GM12892 (cell line): Measurements from ENCODE around the gene SFXN5.

ENCODE experiments used
- POLR2A ChIP-seq: IDR thresholded peaks from 2 replicates; pipeline ENCODE4 v1.6.1; 2011; ENCODE audit warnings: low read depth, low read length, control low read depth
- POLR2AphosphoS5 ChIP-seq: IDR thresholded peaks from 2 replicates; pipeline ENCODE4 v1.6.1; 2011; ENCODE audit warnings: low read depth, low read length, control low read depth
- TAF1 ChIP-seq: IDR thresholded peaks from 2 replicates; pipeline ENCODE4 v1.6.1; 2011; ENCODE audit warnings: low read depth, mild to moderate bottlenecking, control low read depth, low read length, borderline replicate concordance

GRCh38 chr2:72991980-72992733, 79.4 kb downstream of the SFXN5 start:
- no peak for TF ChIP-seq POLR2A
- TF ChIP-seq POLR2AphosphoS5: no peak
- TF ChIP-seq TAF1: no peak
